Measurements from ENCODE around the gene PDCD2.
"Not testable (repeated sequence)": the region's sequence is repeated elsewhere in the genome, so short reads cannot be mapped to it uniquely, and the experiment has no call there.

- TF ChIP-seq CTCF (IDR thresholded peaks at IDR 0.05); EP300 (IDR thresholded peaks at IDR 0.05; ENCODE audit: low read depth); POLR2AphosphoS5 (IDR thresholded peaks at IDR 0.05); POLR2A (IDR thresholded peaks at IDR 0.05): not testable (repeated sequence)
Observed at GRCh38 chr6:170609225-170609624, 24.8 kb upstream of the PDCD2 start.
